ENCODE results near the gene CLTB.

The CLTB gene

GRCh38 chr5:176416965-176417364, 626 bp upstream of the CLTB start:
- peak overlapping the region; percentile 63 for H3K4me3 ChIP-seq (ENCODE audit: low read depth, low read length)
- TF ChIP-seq CTCF (IDR thresholded peaks at IDR 0.05; ENCODE audit: insufficient read depth, low read depth, low read length, missing control alignments) = no peak
- DNase-seq (ENCODE audit: low read depth) = no peak

DNA sequence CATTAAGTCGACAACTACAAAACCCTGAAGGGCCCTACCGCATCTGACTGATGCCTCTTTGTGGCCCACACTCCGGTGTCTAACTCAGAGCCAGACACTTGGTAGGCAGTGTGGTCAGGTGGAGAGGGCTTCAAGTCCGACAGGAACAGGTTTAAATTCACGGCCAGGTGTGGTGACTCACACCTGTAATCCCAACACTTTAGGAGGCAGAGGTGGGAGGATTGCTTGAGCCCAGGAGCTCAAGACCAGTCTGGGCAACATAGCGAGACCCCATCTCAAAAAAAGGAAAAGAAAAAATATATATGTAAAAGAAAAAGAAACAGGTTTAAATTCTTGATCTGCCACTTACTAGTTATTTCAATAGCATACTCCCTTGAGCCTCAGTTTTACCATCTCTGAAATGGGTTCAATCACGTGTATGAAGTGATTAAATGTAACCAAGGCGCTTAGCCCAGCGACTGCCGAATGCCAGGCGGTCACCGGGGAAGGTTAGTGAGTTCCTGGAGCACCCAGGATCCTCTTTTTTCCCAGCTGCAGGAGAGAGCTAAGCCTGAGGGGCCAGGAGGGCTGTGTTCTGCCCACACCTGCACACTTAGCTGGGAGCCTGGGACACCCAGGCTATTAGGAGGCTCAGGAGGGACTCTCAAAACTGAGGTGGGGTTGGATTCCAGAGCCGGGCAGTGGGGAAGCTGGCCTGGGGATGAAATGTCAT, 943 bp downstream of the CLTB start:
- no peak for TF ChIP-seq CTCF (IDR thresholded peaks at IDR 0.05; ENCODE audit: insufficient read depth, low read depth, low read length, missing control alignments)
- H3K4me3 ChIP-seq (ENCODE audit: low read depth, low read length) = peak overlapping the region; percentile 69
- DNase-seq (ENCODE audit: low read depth) = no peak

DNA sequence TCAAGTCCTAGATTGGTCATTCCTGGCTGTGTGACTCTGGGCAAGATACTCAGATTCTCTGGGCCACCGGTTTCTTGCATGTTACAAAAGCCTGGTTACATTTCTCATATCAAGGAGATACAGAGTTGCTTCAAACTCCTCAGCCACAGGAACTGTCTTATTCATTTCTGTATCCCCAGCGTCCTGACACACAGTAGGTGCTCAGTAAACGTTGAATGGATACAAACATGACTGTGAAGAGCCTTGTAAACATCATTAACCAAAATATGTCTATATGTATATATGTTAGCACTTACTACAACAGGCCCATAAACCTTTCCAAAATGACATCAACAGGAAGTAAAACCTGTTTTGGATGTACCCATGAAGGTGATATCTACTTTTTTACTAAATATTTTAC, 1.6 kb downstream of the CLTB start:
- no peak overlapping the region for H3K4me3 ChIP-seq (ENCODE audit: low read depth, low read length)
- no peak for DNase-seq (ENCODE audit: low read depth)
- no peak for TF ChIP-seq CTCF (IDR thresholded peaks at IDR 0.05; ENCODE audit: insufficient read depth, low read depth, low read length, missing control alignments)

DNA sequence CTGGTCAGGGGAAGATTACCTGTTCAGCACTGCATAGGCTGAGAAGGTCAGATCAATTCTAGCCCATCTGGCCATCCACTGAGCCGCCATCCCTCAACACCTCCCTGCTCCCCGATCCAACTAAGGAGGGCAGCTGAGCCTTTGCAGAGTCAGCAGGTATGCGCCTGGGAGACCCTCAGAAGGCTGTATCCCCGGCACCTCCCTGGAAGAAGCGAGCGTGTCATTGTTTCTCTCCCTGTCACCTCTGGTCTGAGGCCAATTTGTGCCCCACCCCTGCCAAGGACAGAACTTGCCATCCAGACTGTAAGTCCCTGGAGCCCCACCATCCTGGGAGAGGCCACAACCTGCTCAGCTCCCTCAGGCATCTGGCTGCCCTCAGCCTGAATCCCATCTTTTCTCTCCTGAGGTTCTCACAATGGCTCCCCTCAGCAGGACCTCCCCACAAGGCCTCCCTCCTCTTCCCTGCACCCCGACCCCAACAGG, 2.6 kb downstream of the CLTB start:
- H3K4me3 ChIP-seq (ENCODE audit: low read depth, low read length) = no peak overlapping the region
- no peak for DNase-seq (ENCODE audit: low read depth)
- no peak for TF ChIP-seq CTCF (IDR thresholded peaks at IDR 0.05; ENCODE audit: insufficient read depth, low read depth, low read length, missing control alignments)

GRCh38 chr5:176413255-176413565, 3.1 kb downstream of the CLTB start:
- no peak overlapping the region for H3K4me3 ChIP-seq (ENCODE audit: low read depth, low read length)
- DNase-seq (ENCODE audit: low read depth) = no peak
- TF ChIP-seq CTCF (IDR thresholded peaks at IDR 0.05; ENCODE audit: insufficient read depth, low read depth, low read length, missing control alignments) = no peak

DNA sequence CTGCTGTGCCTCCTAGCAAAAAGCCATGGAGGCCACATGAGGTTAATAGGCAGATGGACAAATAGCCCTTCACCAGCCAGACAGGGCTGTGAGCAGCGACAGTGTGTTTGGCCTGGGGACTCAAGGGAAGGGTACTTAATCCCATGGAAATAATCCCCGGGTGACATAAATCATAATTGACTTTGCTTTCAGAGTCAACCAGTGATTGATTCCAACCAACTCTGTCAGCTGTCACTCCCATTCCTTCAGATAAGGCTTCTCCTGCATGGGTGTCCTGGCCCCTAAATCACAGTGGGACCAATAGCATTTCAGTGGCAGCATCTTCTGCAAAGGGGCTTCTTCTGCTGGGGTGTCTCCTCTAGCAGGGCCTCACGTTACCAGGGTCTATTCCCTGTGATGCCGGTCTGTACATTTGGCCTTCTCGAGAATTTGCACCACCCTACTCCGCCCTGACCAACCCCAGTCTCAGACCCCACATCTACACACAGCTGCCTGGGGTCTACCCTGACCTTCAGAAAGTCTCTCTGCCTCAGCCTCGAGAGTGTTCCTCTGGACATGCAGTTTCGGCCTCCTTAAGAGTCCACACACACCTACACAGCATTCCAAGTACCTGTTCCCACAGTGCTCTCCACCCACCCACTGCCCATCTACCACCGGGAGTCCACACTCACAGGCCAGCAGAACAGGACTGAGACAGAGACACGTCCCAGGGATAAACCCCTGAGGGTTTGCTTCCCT, 3.7 kb downstream of the CLTB start:
- H3K4me3 ChIP-seq (ENCODE audit: low read depth, low read length) = no peak overlapping the region
- TF ChIP-seq CTCF (IDR thresholded peaks at IDR 0.05; ENCODE audit: insufficient read depth, low read depth, low read length, missing control alignments) = no peak
- no peak for DNase-seq (ENCODE audit: low read depth)

All from GM12865 (cell line).